NAMALWA (cell line): Measurements from ENCODE around the gene ITGB2.

Source experiments
- DNase-seq: peaks from one replicate; pipeline ENCODE4 v3.0.0-alpha.2; 2015; ENCODE audit warnings: low spot score

ITGB2 gene

GRCh38 chr21:44846485-44847260, 74.0 kb downstream of the ITGB2 start:
- DNase-seq = no peak

GRCh38 chr21:44846224-44846484, 74.5 kb downstream of the ITGB2 start:
- DNase-seq = no peak

GRCh38 chr21:44845418-44846223, 75.1 kb downstream of the ITGB2 start:
- DNase-seq = peak; percentile 48

GRCh38 chr21:44844256-44844655, 76.4 kb downstream of the ITGB2 start:
- no peak for DNase-seq

GRCh38 chr21:44842721-44843445, 77.8 kb downstream of the ITGB2 start:
- no peak for DNase-seq

GRCh38 chr21:44842087-44842486, 78.6 kb downstream of the ITGB2 start:
- no peak for DNase-seq

GRCh38 chr21:44840771-44841170, 79.9 kb downstream of the ITGB2 start:
- no peak for DNase-seq

GRCh38 chr21:44838951-44839350, 81.7 kb downstream of the ITGB2 start:
- no peak for DNase-seq

GRCh38 chr21:44838039-44838895, 82.4 kb downstream of the ITGB2 start:
- DNase-seq = no peak

- DNase-seq = no peak
Measured at GRCh38 chr21:44837537-44837936, 83.2 kb downstream of the ITGB2 start.

- DNase-seq = peak; percentile 22
Measured at GRCh38 chr21:44836666-44837471, 83.8 kb downstream of the ITGB2 start.

- DNase-seq = no peak
Measured at GRCh38 chr21:44836349-44836665, 84.4 kb downstream of the ITGB2 start.
